HepG2 (cell line): ENCODE results near the gene ISG20L2. TPM values are rescaled to one million over a fixed set of nuclear protein-coding genes. Genes with fewer than 3 reads are reported as not detected.
A peak's percentile ranks its signal among the peaks of the same experiment; 100 is the strongest.

ENCODE experiments used
- AGO2 ChIP-seq: fragments of 200-400 bp; formaldehyde crosslinking; optimal IDR thresholded peaks from 2 replicates; pipeline ENCODE3; 2017; ENCODE audit warnings: mild to moderate bottlenecking, low read depth, low read length, moderate library complexity
- FOSL1 ChIP-seq: sonication (generic); formaldehyde crosslinking; IDR thresholded peaks from 2 replicates; pipeline ENCODE4 v1.9.0; 2021; ENCODE audit warnings: missing genetic modification reagents, borderline replicate concordance
- GMEB2 ChIP-seq: IDR thresholded peaks from 2 replicates; pipeline ENCODE4 v1.6.1; 2016; ENCODE audit warnings: missing biosample characterization, missing genetic modification reagents, low read depth
- HDAC1 ChIP-seq: sonication (generic); formaldehyde crosslinking; IDR thresholded peaks from 2 replicates; pipeline ENCODE4 v1.5.1; 2020; ENCODE audit warnings: mild to moderate bottlenecking, missing genetic modification reagents
- HOXA7 ChIP-seq: sonication (generic); formaldehyde crosslinking; IDR thresholded peaks from 2 replicates; pipeline ENCODE4 v1.8.1; 2022; ENCODE audit warnings: mild to moderate bottlenecking, missing genetic modification reagents, moderate library complexity
- MTF2 ChIP-seq: sonication (generic); formaldehyde crosslinking; IDR thresholded peaks from 2 replicates; pipeline ENCODE4 v1.5.0; 2020; ENCODE audit warnings: missing genetic modification reagents, borderline replicate concordance
- NR2F1 ChIP-seq, 2 experiments: fragments of 450-650 bp in 1 of 2; formaldehyde crosslinking in 1 of 2; IDR thresholded peaks; 2 replicates each; pipeline versions ENCODE4 v1.5.0 to v1.6.1; 2016 to 2020; ENCODE audit warnings: mild to moderate bottlenecking in 1 of 2, missing compliant biosample characterization in 1 of 2, missing genetic modification reagents in 1 of 2, moderate library complexity in 1 of 2
- PHF5A ChIP-seq: IDR thresholded peaks from one replicate; pipeline ENCODE4 v1.6.1; 2018; ENCODE audit warnings: low read depth, missing genetic modification reagents; ENCODE audit not compliant: unreplicated experiment
- RARA ChIP-seq: IDR thresholded peaks from 2 replicates; pipeline ENCODE4 v1.6.1; 2016; ENCODE audit warnings: missing genetic modification reagents, missing compliant biosample characterization
- SMARCE1 ChIP-seq: fragments of 450-650 bp; IDR thresholded peaks from 2 replicates; pipeline ENCODE4 v1.6.1; 2017; ENCODE audit warnings: borderline replicate concordance
- SNAPC2 ChIP-seq: sonication (generic); formaldehyde crosslinking; IDR thresholded peaks from 2 replicates; pipeline ENCODE4 v1.8.1; 2022; ENCODE audit warnings: mild to moderate bottlenecking, missing genetic modification reagents
- TCF7L2 ChIP-seq: IDR thresholded peaks from 2 replicates; pipeline ENCODE4 v1.6.1; 2011; ENCODE audit warnings: mild to moderate bottlenecking, low read depth, low read length, moderate library complexity
- TOE1 ChIP-seq: sonication (generic); formaldehyde crosslinking; IDR thresholded peaks from 2 replicates; pipeline ENCODE4 v1.4.0; 2020; ENCODE audit warnings: mild to moderate bottlenecking, missing genetic modification reagents
- YY1 ChIP-seq: IDR thresholded peaks from 2 replicates; pipeline ENCODE4 v1.6.1; 2011; ENCODE audit warnings: low read length, low read depth, moderate library complexity, mild to moderate bottlenecking; ENCODE audit not compliant: insufficient read depth, insufficient replicate concordance
- ZBTB4 ChIP-seq: sonication (generic); formaldehyde crosslinking; IDR thresholded peaks from 2 replicates; pipeline ENCODE4 v1.4.0; 2020; ENCODE audit warnings: missing genetic modification reagents, mild to moderate bottlenecking, borderline replicate concordance
- ZFP91 ChIP-seq: sonication (generic); formaldehyde crosslinking; IDR thresholded peaks from 2 replicates; pipeline ENCODE4 v1.9.0; 2022; ENCODE audit warnings: missing genetic modification reagents, mild to moderate bottlenecking, borderline replicate concordance
- ZNF101 ChIP-seq: sonication (generic); formaldehyde crosslinking; IDR thresholded peaks from 2 replicates; pipeline ENCODE4 v1.4.0; 2020; ENCODE audit warnings: mild to moderate bottlenecking, low read depth, missing genetic modification reagents, borderline replicate concordance
- ZNF710 ChIP-seq: sonication (generic); formaldehyde crosslinking; IDR thresholded peaks from 2 replicates; pipeline ENCODE4 v1.5.0; 2020; ENCODE audit warnings: mild to moderate bottlenecking, missing genetic modification reagents, borderline replicate concordance
- polyA plus RNA-seq, 8 experiments: library from polyadenylated mRNA; depleted of rRNA in 3 of 8; stranded (reverse) in 7 of 8; unstranded in 1 of 8; fragments of >200 nt; fragmentation: Illumina TruSeq in 4 of 8; extraction: Trizol in 4 of 8; gene quantifications; 2 replicates each; pipeline versions ENCODE4 v1.2.1 to v1.2.3, GENCODE V29; 2011 to 2016; ENCODE audit warnings: low read depth in 4 of 8, missing spikeins in 1 of 8, mixed read lengths in 1 of 8; ENCODE audit not compliant: insufficient read depth in 1 of 8
- total RNA-seq, 5 experiments: library from RNA; depleted of rRNA; stranded (reverse); fragments of >200 nt; fragmentation: Illumina TruSeq; extraction: Trizol; gene quantifications; 2 replicates each; pipeline ENCODE4 v1.2.3, GENCODE V29; 2016; ENCODE audit warnings: low read depth in 1 of 5
- TF ChIP-seq, protein P1 (sequence below): conservative IDR thresholded peaks from 2 replicates; pipeline ENCODE4 v1.6.1; 2018; ENCODE audit warnings: missing genetic modification reagents

The ISG20L2 gene
- total and polyA plus RNA-seq, 2 of the 13 experiments (the other 11 are each of a cell fraction or from before 2014, with no cell fraction given) = 19.8 to 21.3 TPM

DNA sequence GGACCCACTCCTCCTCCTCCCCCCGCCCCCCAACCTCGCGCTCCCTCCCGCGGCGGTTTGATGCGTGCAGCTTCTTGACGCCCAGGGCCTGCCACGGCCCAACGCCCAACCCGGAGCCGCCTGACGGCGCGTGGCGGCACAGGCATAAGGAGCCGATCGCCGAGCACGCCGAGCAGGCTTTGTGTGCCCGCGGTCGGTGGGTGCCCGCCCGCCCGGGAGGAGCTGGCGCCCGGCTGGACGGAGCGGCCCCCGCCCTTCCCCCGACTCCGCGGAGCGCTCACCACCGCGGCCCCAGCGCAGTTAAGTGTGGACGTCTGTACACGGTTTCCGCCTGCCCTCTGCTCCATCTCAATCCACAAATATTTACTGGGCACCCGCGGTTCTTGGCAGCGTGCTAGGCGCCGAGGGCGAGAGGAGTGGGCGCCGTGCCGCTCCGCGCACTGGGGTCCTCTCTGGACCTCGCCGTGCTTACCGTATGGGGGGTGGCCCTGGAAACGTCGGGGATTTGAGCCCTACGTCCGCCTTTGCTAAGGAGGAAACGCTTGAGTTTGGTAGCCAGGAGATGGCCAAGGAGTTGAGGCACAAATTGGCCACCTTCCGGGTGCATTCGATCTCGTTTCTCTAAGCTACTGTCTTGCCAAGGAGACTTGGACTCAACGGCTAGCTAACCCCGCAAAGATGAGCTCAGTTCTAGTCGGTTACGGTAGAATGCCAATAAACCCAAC lies 23.4 kb upstream of the ISG20L2 start (continued):
- TF ChIP-seq TCF7L2 = no peak
- TF ChIP-seq ZBTB4 (CRISPR knock-in tag) = no peak
- TF ChIP-seq MTF2 = no peak
- TF ChIP-seq ZFP91 (CRISPR knock-in tag) = peak; percentile 90
- peak; percentile 71 for TF ChIP-seq PHF5A (CRISPR knock-in tag)
- no peak for TF ChIP-seq SNAPC2 (CRISPR knock-in tag)
- TF ChIP-seq SMARCE1 = no peak
- TF ChIP-seq TOE1 (CRISPR knock-in tag) = no peak
- TF ChIP-seq NR2F1 (CRISPR knock-in tag; IDR thresholded peaks at IDR 0.05) = no peak
- 0 out of 2 replicates have a peak, but pooled peaks have one; percentile 28 for TF ChIP-seq RARA (CRISPR knock-in tag)
- TF ChIP-seq, protein P1, sequence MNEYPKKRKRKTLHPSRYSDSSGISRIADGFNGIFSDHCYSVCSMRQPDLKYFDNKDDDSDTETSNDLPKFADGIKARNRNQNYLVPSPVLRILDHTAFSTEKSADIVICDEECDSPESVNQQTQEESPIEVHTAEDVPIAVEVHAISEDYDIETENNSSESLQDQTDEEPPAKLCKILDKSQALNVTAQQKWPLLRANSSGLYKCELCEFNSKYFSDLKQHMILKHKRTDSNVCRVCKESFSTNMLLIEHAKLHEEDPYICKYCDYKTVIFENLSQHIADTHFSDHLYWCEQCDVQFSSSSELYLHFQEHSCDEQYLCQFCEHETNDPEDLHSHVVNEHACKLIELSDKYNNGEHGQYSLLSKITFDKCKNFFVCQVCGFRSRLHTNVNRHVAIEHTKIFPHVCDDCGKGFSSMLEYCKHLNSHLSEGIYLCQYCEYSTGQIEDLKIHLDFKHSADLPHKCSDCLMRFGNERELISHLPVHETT (CRISPR knock-in tag) = peak; percentile 39; the same call in 1 of the 2 replicates
- no peak for TF ChIP-seq HOXA7 (CRISPR knock-in tag)
- peak; percentile 88 for TF ChIP-seq YY1
- TF ChIP-seq AGO2 = peak; percentile 61
- no peak for TF ChIP-seq ZNF101 (CRISPR knock-in tag)
- TF ChIP-seq FOSL1 (CRISPR knock-in tag) = no peak
- TF ChIP-seq ZNF710 (CRISPR knock-in tag) = no peak
- TF ChIP-seq GMEB2 (CRISPR knock-in tag) = peak; percentile 65
- TF ChIP-seq HDAC1 (CRISPR knock-in tag) = peak; percentile 67
